D721Med (cell line): ENCODE data around the gene NHERF1.

Experiments
- DNase-seq: peaks from one replicate; pipeline ENCODE4 v3.0.0; 2011; ENCODE audit warnings: low spot score; ENCODE audit not compliant: insufficient read length
- FAIRE-seq: peaks from 2 replicates; lab custom pipeline; 2011; peaks lifted over from hg19 to GRCh38; lab: Jason Lieb, UNC
- CTCF ChIP-seq: IDR thresholded peaks from 2 replicates; pipeline ENCODE4 v1.5.1; 2012; ENCODE audit warnings: mild to moderate bottlenecking, control low read depth; ENCODE audit not compliant: insufficient read depth; ENCODE audit errors: missing control alignments

NHERF1 gene

DNA sequence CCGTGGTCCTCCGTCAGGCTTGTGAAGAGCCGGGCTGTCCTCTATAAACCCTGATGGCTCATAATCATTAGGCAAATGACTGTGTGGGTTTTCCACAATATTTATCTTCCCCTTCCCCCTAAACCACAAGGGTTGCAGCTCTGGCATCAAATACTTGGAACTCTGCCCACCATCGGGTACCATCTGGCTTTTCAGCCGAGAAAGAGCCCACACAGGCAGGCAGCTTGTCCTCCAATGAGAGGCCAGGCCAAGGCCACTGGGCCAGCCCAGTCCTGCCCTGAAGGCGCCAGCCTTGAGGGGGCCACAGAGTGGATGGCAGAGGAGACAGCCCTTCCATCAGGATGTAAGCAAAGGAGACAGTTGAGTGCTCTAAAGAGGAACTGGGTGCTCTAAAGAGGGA is 59.5 kb downstream of the NHERF1 start:
- TF ChIP-seq CTCF = no peak
- no peak for FAIRE-seq
- DNase-seq = no peak

DNA sequence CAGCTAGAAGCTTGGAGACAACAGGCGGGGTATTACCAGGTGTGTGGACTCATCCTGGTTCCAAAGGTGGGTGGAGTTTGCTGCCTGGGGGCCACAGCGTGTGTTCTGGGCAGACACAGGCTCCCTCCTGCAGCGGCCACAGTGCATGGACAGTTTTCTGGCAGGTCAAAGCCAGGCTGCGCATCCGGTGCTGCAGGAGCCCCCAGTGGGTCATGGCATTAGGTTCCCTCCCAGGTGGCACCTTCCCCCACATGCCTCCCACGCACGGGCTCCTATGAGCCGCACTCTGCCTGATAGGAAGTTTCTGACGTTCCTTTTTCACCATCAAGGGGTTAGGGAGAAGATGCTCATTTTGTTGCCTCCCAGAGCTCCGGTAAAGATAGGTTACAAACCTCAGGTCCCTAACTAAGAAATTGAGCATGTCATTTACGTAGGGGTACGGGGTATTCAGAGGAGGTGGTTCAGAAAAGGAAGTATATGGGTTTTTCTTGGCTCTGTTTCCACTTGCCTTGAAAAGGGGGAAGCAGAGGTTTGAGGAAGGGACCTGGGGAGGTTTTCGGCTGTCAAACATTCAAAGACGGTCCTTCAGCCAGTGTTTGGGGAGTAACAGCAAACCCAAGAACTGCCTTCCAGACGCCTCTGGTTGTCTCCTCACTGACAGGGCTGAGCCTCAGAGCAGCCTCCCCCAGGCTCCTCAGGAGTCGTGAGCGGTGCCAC is 60.4 kb downstream of the NHERF1 start:
- no peak for FAIRE-seq
- no peak for DNase-seq
- no peak for TF ChIP-seq CTCF

DNA sequence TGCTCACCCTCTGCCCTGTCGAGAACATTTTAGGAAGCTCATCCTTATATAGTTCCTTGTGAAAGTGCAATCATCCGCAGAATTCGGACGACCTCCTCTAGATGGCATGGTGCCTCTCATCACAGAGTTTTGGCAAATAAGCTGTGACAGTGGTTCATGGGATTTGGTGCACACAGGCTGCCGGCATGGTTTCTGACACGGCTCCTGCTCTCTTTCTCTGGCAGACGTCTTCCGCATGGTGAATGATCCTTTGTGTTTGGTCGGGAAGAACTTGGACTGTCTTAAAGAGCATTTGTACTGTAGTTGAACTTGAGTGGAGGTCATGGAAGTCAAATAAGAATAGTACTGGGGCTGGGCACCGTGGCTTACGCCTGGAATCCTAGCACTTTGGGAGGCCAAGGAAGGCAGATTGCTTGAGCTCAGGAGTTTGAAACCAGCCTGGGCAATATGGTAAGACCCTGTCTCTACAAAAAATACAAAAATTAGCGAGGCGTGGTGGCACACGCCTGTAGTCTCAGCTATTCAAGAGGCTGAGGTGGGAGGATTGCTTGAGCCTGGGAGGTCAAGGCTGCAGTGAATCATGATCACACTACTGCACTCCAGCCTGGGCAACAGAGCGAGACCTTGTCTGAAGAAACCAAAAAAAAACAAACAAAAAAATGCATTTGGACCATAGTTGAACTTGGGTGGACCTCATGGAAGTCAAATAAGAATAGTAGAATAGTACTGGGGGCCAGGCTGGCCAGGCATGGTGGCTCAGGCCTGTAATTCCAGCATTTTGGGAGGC is 62.5 kb downstream of the NHERF1 start:
- no peak for TF ChIP-seq CTCF
- no peak for FAIRE-seq
- DNase-seq = no peak

- TF ChIP-seq CTCF = no peak
- FAIRE-seq (no peak), DNase-seq (no peak)
Observed at GRCh38 chr17:74812109-74813009, 63.9 kb downstream of the NHERF1 start.

DNA sequence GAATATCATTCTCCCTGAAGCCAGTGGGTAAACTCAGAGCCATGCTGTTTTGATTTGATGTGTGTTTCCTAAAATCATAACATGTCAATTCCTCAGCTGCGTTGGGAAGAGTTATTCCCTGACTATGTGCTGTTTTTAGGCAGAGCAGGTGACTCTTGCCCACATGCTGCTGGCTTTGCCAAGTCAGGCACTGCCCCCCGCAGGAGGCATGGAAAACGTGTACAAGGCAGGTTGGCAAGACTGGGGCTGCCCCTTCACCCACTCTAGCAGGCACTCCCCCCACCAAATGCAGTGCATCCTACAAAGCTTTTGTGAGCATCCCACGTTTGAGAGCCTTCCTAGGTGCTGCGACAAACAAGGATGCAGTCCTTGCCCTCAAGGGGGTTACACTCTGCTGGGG is 66.0 kb downstream of the NHERF1 start:
- TF ChIP-seq CTCF = no peak
- FAIRE-seq (no peak), DNase-seq (no peak)

GRCh38 chr17:74815067-74815466 is 66.6 kb downstream of the NHERF1 start:
- DNase-seq (no peak), FAIRE-seq (no peak)
- no peak for TF ChIP-seq CTCF
